Kidney (tissue), 14 donors: Measurements from ENCODE around the gene HSPA1B. TPM values are rescaled to one million over a fixed set of nuclear protein-coding genes. Genes with fewer than 3 reads are reported as not detected.

Experiments
- DNase-seq, 5 donors: peaks; one replicate each; pipeline ENCODE4 v3.0.0-alpha.2; 2013 to 2020
- FAIRE-seq: peaks from 2 replicates; lab custom pipeline; 2012; peaks lifted over from hg19 to GRCh38; lab: Jason Lieb, UNC
- H3K27ac ChIP-seq, 2 donors: one replicate each; pipeline ENCODE4 v1.7.0; 2013; ENCODE audit warnings: low read depth in 2 of 2, low read length in 2 of 2, inconsistent platforms in 1 of 2
- H3K27me3 ChIP-seq: one replicate; pipeline ENCODE4 v1.7.1; 2013; ENCODE audit warnings: low read length, inconsistent platforms; ENCODE audit not compliant: control insufficient read depth, insufficient read depth
- H3K36me3 ChIP-seq, 3 donors: one replicate each; pipeline versions ENCODE4 v1.7.0 to v1.7.1; 2013; ENCODE audit warnings: low read length in 3 of 3, control low read depth in 1 of 3, inconsistent platforms in 1 of 3; ENCODE audit not compliant: insufficient read depth in 3 of 3, control insufficient read depth in 2 of 3
- H3K4me1 ChIP-seq, 3 donors: one replicate each; pipeline versions ENCODE4 v1.7.0 to v1.7.1; 2013; ENCODE audit warnings: low read length in 3 of 3, inconsistent platforms in 1 of 3, low read depth in 1 of 3; ENCODE audit not compliant: control insufficient read depth in 2 of 3, insufficient read depth in 2 of 3
- H3K4me3 ChIP-seq, 3 donors: one replicate each; pipeline versions ENCODE4 v1.7.0 to v1.8.1; 2013; ENCODE audit warnings: low read length in 3 of 3, control low read depth in 1 of 3, inconsistent platforms in 1 of 3
- H3K9ac ChIP-seq, 3 donors: one replicate each; pipeline versions ENCODE4 v1.7.0 to v1.7.1; 2013; ENCODE audit warnings: low read length in 3 of 3, control low read depth in 1 of 3, inconsistent platforms in 1 of 3
- H3K9me3 ChIP-seq, 3 donors: one replicate each; pipeline versions ENCODE4 v1.7.0 to v1.7.1; 2013; ENCODE audit warnings: low read length in 3 of 3, control low read depth in 1 of 3, inconsistent platforms in 1 of 3; ENCODE audit not compliant: control insufficient read depth in 2 of 3, insufficient read depth in 1 of 3
- intact Hi-C: fragments of 100-400 bp; cut with DNase I; formaldehyde crosslinking; loops from one replicate; pipeline ENCODE4 v1.11.1; 2022
- polyA plus RNA-seq: library from polyadenylated mRNA; stranded (reverse); fragments of 350-450 nt; fragmentation: Illumina TruSeq; extraction: RNeasy Lipid Tissue Mini Kit (QIAGEN cat#74804); gene quantifications from one replicate; pipeline ENCODE4 v1.2.3, GENCODE V29; 2014; ENCODE audit warnings: low read depth, low replicate concordance; ENCODE audit not compliant: insufficient read depth
- total RNA-seq: library from RNA; stranded (reverse); fragmentation: NEBNext Ultra II Directional; extraction: Animal tissue kit (Norgen Biotek cat#: 25700); gene quantifications from one replicate; pipeline ENCODE4 v1.2.1, GENCODE V29; 2021
- TF ChIP-seq, protein P1 (sequence below): IDR thresholded peaks from 3 replicates; pipeline ENCODE4 v1.5.1; 2012; ENCODE audit warnings: mild to moderate bottlenecking, moderate library complexity, borderline replicate concordance; ENCODE audit not compliant: insufficient read depth; ENCODE audit errors: extremely low read depth
- donor health status: control.
- donor health status: control.
- donor health status: control.
- donor health status: control.
- donor health status: control.
- donor health status: DM: yes; HTN: yes; CAD: no.
- donor health status: Normal renal cell carcinoma (clear cell type).

HSPA1B gene
- total and polyA plus RNA-seq, 2 donors from 2014 or later: 142 to 175 TPM

GRCh38 chr6:31795616-31796298 is 31.8 kb upstream of the HSPA1B start, which contains the start of gene VARS1:
TSS of gene VARS1 (minus strand) at chr6:31795752. CDS start at chr6:31795217, 535 bp downstream.
- no peaks in the 10 kb centered on the region for H3K36me3 ChIP-seq
- H3K9ac ChIP-seq: peak within 1 kb of the TSS; percentile 76 to 99 (median 98)
- TF ChIP-seq, protein P1, sequence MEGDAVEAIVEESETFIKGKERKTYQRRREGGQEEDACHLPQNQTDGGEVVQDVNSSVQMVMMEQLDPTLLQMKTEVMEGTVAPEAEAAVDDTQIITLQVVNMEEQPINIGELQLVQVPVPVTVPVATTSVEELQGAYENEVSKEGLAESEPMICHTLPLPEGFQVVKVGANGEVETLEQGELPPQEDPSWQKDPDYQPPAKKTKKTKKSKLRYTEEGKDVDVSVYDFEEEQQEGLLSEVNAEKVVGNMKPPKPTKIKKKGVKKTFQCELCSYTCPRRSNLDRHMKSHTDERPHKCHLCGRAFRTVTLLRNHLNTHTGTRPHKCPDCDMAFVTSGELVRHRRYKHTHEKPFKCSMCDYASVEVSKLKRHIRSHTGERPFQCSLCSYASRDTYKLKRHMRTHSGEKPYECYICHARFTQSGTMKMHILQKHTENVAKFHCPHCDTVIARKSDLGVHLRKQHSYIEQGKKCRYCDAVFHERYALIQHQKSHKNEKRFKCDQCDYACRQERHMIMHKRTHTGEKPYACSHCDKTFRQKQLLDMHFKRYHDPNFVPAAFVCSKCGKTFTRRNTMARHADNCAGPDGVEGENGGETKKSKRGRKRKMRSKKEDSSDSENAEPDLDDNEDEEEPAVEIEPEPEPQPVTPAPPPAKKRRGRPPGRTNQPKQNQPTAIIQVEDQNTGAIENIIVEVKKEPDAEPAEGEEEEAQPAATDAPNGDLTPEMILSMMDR: peak; percentile 83
- no peaks in the 10 kb centered on the region for H3K27me3 ChIP-seq
- peak; percentile 90 to 98 (median 94) for DNase-seq
- peaks cover 0 to 5% (median 0%) of the 10 kb centered on the region in 3 donors for H3K4me1 ChIP-seq
- H3K4me3 ChIP-seq: peak within 1 kb of the TSS; percentile 78 to 94 (median 91)
- FAIRE-seq: no peak
- H3K27ac ChIP-seq: peak within 1 kb of the TSS; percentile 91 to 92
- H3K9me3 ChIP-seq: no peaks in the 10 kb centered on the region
- intact Hi-C loops: no loop called here

DNA sequence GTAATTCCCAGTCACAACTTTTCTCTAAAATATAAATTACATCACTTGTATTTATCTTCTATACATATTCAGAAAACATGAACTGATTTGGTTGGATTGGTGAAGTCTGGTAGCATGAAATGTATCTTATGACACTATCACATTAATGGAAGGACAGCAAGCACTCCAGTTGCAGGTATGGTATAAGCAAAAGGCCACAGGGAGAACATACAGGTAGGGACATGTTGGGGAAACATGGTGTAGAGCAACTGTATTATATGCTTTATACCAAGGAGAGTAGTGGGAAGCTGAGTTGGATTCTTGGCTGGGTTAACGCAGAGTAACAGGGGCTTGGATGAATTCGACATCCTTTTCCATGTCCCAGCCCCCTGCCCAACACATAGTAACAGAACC is 30.5 kb upstream of the HSPA1B start:
- no peak overlapping the region for H3K9ac ChIP-seq
- no peak overlapping the region for H3K4me3 ChIP-seq
- TF ChIP-seq, protein P1: no peak
- no peak overlapping the region for H3K27ac ChIP-seq
- DNase-seq: no peak
- no peak for FAIRE-seq
- H3K9me3 ChIP-seq: no peaks in the 10 kb centered on the region
- peaks cover 0 to 5% (median 0%) of the 10 kb centered on the region in 3 donors for H3K4me1 ChIP-seq
- H3K27me3 ChIP-seq: no peaks in the 10 kb centered on the region
- no peaks in the 10 kb centered on the region for H3K36me3 ChIP-seq
- intact Hi-C loops: no loop called here

DNA sequence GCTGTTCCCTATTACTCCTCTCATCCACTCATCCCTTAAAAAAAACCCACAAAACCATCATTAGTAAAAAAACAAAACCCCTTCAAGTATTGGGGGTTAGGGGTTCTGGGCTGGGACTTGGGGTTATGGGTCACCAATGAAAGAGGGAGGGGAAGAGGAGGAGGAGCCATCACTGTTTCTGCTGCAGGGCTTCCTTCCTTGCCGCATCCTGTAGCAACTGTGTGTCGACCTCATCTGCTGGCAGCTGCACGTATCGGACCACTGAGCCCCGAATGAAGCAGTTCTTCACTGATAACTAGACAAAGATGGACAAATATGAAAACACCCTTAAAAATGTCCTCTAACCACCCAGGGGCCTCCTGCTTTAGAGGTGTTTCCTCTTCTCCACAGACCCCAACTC is 29.9 kb upstream of the HSPA1B start:
- TF ChIP-seq, protein P1: no peak
- Histone ChIP-seq H3K9ac (no peak overlapping the region), H3K27ac (no peak overlapping the region), H3K9me3 (no peaks in the 10 kb centered on the region), H3K4me1 (peaks cover 0 to 5% (median 0%) of the 10 kb centered on the region in 3 donors), H3K4me3 (no peak overlapping the region), H3K27me3 (no peaks in the 10 kb centered on the region), H3K36me3 (no peaks in the 10 kb centered on the region)
- DNase-seq (no peak), FAIRE-seq (no peak)
- intact Hi-C loops: no loop called here
